Lower lobe of right lung (tissue), 2 donors: ENCODE results near the gene HBS1L. TPM values are rescaled to one million over a fixed set of nuclear protein-coding genes. Genes with fewer than 3 reads are reported as not detected.

Experiments
- ATAC-seq, 2 donors: fragments of 200-7000 bp; cut with Tn5 transposase; one replicate each; pipeline ENCODE4 v1.9.1; 2020 to 2022; ENCODE audit warnings: mild to moderate bottlenecking in 2 of 2, moderate library complexity in 2 of 2
- DNase-seq: peaks from one replicate; pipeline ENCODE4 v3.0.0-alpha.2; 2020
- H3K27ac ChIP-seq: fragments of 200-600 bp; one replicate; pipeline ENCODE4 v1.8.0; 2022
- H3K27me3 ChIP-seq: fragments of 200-600 bp; one replicate; pipeline ENCODE4 v1.8.0; 2022; ENCODE audit warnings: low read depth
- H3K36me3 ChIP-seq: fragments of 200-600 bp; one replicate; pipeline ENCODE4 v1.8.0; 2022; ENCODE audit warnings: mild to moderate bottlenecking
- H3K4me1 ChIP-seq: fragments of 200-600 bp; one replicate; pipeline ENCODE4 v1.8.0; 2022
- H3K4me3 ChIP-seq: fragments of 200-600 bp; one replicate; pipeline ENCODE4 v1.8.0; 2022; ENCODE audit warnings: mild to moderate bottlenecking
- H3K9me3 ChIP-seq: fragments of 200-600 bp; one replicate; pipeline ENCODE4 v1.8.0; 2022
- intact Hi-C: fragments of 100-400 bp; cut with DNase I; formaldehyde crosslinking; loops from one replicate; pipeline ENCODE4 v1.11.0; 2022
- total RNA-seq: library from RNA; stranded (reverse); fragmentation: NEBNext Ultra II Directional; extraction: Animal tissue kit (Norgen Biotek cat#: 25700); gene quantifications from one replicate; pipeline ENCODE4 v1.2.1, GENCODE V29; 2021
- TF ChIP-seq, protein P1 (sequence below): fragments of 200-600 bp; IDR thresholded peaks from one replicate; pipeline ENCODE4 v1.8.0; 2022; ENCODE audit warnings: antibody characterized with exemption, mild to moderate bottlenecking
- donor health status: DM: no; HTN: yes; CAD: no; lungs with severe emphysema.

HBS1L gene
- total RNA-seq, 1 donor from 2014 or later, result 51.3 TPM

GRCh38 chr6:134934793-134935485 lies 119.7 kb downstream of the HBS1L start:
- Histone ChIP-seq H3K27me3 (no peaks in the 10 kb centered on the region), H3K4me3 (no peak overlapping the region), H3K9me3 (no peaks in the 10 kb centered on the region), H3K4me1 (no peaks in the 10 kb centered on the region), H3K36me3 (no peaks in the 10 kb centered on the region), H3K27ac (no peak overlapping the region)
- intact Hi-C loops, result no loop called here
- TF ChIP-seq, protein P1, sequence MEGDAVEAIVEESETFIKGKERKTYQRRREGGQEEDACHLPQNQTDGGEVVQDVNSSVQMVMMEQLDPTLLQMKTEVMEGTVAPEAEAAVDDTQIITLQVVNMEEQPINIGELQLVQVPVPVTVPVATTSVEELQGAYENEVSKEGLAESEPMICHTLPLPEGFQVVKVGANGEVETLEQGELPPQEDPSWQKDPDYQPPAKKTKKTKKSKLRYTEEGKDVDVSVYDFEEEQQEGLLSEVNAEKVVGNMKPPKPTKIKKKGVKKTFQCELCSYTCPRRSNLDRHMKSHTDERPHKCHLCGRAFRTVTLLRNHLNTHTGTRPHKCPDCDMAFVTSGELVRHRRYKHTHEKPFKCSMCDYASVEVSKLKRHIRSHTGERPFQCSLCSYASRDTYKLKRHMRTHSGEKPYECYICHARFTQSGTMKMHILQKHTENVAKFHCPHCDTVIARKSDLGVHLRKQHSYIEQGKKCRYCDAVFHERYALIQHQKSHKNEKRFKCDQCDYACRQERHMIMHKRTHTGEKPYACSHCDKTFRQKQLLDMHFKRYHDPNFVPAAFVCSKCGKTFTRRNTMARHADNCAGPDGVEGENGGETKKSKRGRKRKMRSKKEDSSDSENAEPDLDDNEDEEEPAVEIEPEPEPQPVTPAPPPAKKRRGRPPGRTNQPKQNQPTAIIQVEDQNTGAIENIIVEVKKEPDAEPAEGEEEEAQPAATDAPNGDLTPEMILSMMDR, result no peak
- no peak for DNase-seq
- ATAC-seq, result no peak

DNA sequence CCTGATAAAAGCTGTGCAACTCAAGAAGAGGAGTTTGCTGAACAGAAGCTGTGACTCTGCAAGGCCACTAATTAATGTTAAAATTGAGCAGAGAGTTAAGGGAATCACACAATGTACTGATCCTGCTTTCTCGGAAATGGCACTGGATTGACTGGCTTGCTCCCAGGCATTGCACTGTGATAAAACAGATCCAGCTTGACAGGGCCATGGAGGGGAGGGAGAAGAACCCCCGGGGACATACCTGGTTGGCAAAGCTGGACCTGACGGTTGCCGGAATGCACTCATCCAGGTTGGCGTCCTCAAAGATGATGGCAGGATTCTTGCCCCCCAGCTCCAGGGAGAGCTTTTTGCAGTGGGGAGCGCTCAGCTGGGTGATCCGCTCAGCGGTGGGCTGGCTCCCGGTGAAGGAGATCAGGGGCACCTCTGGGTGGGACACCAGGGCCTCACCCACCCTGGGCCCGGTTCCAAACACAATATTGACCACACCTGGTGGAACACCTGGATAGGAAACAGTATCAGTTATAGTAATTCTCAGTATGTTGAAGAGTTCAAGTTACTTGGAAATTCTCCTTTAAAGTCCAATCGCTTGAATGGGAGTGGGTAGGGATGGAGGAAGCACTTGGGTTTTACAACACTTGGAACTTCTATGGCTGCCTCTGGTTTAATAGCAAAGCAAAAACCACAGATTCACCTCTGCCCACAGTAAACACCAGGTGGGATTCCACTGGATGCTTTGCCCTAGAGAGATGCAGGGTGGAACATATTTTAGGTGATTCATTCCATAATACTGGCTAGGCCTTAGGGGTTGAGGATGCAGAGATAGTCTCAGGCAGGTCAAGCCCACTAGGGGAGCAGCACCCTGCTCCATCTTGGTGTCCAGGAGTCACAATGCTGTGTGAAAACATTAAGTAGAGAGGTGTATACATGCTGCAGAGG lies 121.8 kb downstream of the HBS1L start:
- TF ChIP-seq, protein P1, result no peak
- H3K4me1 ChIP-seq, result no peaks in the 10 kb centered on the region
- no peak for ATAC-seq
- H3K9me3 ChIP-seq, result no peaks in the 10 kb centered on the region
- no peaks in the 10 kb centered on the region for H3K36me3 ChIP-seq
- H3K27me3 ChIP-seq, result no peaks in the 10 kb centered on the region
- DNase-seq, result no peak
- intact Hi-C loops, result no loop called here
- no peak overlapping the region for H3K27ac ChIP-seq
- no peak overlapping the region for H3K4me3 ChIP-seq

DNA sequence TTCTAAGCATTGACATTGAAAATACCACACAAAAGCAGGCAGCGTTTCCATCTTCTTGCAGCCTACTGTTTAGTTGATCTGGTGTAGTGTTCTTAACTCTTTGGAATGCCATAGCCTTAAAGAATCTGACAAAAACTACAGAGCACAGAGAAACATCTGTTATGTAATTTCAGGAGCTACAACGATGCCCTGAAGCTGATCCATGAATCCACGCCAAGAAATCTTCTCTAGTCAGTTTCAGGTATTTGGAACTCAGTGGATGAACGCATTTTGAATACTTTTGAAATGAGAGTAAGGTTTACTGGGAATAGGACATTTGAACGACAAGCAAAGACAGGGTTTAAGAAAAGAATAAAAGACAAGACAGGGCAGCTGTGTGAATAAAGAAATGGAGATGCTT lies 122.5 kb downstream of the HBS1L start:
- no peak for ATAC-seq
- Histone ChIP-seq H3K36me3 (no peaks in the 10 kb centered on the region), H3K9me3 (no peaks in the 10 kb centered on the region), H3K4me1 (no peaks in the 10 kb centered on the region), H3K4me3 (no peak overlapping the region), H3K27me3 (no peaks in the 10 kb centered on the region), H3K27ac (no peak overlapping the region)
- TF ChIP-seq, protein P1, result no peak
- intact Hi-C loops, result no loop called here
- DNase-seq, result no peak

- ATAC-seq (no peak), DNase-seq (no peak)
- no peak overlapping the region for H3K4me3 ChIP-seq
- no peaks in the 10 kb centered on the region for H3K27me3 ChIP-seq
- intact Hi-C loops, result no loop called here
- no peaks in the 10 kb centered on the region for H3K36me3 ChIP-seq
- TF ChIP-seq, protein P1, result no peak
- H3K27ac ChIP-seq, result no peak overlapping the region
- no peaks in the 10 kb centered on the region for H3K4me1 ChIP-seq
- H3K9me3 ChIP-seq, result no peaks in the 10 kb centered on the region
These were observed 124.2 kb downstream of the HBS1L start for GRCh38 chr6:134930463-134930862.

- Histone ChIP-seq H3K9me3 (no peaks in the 10 kb centered on the region), H3K4me3 (no peak overlapping the region), H3K27me3 (no peaks in the 10 kb centered on the region), H3K36me3 (no peaks in the 10 kb centered on the region), H3K27ac (no peak overlapping the region), H3K4me1 (no peaks in the 10 kb centered on the region)
- ATAC-seq, result no peak
- intact Hi-C loops, result no loop called here
- no peak for DNase-seq
- TF ChIP-seq, protein P1, result no peak
These were observed 126.3 kb downstream of the HBS1L start for GRCh38 chr6:134928151-134928900.
